OCI-M2 (cell line): ENCODE data around the gene CELSR3.

Source experiments
- DNase-seq: peaks from one replicate; lab custom pipeline; 2025; ENCODE audit not compliant: unreplicated experiment; lab: John Stamatoyannopoulos, UW

CELSR3 gene

DNA sequence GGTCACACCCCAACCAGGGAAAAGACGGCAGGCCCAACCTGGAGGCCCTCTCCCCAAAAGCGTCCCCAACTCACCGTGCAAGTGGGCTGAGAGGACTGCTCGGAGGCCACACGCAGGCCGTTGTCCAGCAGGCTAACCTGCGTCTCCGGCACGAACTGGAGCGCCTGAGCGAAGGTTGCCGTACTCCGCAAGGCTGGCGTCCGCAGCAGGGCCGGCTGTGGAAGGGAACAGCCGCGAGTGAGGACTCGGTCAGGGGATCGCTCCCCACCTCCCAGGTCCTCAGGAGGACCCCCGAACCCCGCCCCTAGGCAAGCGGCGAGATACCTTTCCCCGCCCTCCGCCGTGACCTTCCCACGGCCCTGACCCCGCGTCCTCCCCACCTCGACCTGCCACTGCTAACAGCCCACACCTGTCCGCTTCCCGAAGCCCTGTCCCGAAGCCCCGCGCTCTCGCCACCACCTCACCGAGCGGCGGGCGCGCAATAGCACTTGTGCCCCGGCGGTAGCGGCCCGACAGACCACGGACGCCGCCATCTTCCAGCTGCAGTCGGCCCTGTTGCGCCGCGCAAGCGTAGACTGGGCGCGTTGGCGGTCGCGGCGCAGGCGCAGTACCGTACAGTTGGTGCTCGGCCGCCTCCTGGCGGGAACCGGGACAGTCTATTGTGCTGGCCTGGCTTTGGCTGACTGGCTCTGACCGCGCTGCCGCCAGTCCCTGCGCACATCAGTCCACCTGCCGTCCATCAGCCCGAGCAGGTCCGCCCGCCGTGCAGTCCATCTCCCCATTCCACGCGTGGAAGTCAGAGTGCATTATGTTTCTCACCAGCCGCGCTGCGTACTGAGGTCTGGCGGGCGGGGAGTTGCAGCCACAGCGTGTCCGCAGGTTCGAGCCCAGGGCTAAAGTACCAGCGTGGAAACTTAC lies 53.3 kb downstream of the CELSR3 start, which contains the start of gene UQCRC1:
Gene UQCRC1 (minus strand): TSS at position 559 of the 918 bp plus-strand sequence. CDS start 26 bp downstream, at position 533.
- peak; percentile 32 for DNase-seq

DNA sequence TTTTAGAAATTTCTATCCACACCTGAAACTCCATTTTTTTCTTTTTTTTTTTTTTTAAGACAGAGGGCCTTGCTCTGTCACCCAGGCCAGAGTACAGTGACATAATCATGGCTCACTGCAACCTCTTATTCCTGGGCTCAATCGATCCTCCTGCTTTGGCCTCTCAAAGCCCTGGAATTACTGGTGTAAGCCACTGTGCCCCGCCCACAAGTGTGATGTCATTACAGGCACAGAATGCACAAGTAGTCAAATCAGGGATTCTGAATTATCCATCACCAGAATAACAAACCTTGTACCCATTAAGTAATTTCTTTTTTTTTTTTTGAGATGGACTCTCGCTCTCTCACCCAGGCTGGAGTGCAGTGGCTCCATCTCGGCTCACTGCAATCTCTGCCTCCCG lies 55.2 kb downstream of the CELSR3 start:
- DNase-seq, result no peak

- DNase-seq, result no peak
Measured at GRCh38 chr3:48601622-48601994, 61.1 kb downstream of the CELSR3 start.

GRCh38 chr3:48600711-48601621 lies 61.7 kb downstream of the CELSR3 start:
- no peak for DNase-seq

DNA sequence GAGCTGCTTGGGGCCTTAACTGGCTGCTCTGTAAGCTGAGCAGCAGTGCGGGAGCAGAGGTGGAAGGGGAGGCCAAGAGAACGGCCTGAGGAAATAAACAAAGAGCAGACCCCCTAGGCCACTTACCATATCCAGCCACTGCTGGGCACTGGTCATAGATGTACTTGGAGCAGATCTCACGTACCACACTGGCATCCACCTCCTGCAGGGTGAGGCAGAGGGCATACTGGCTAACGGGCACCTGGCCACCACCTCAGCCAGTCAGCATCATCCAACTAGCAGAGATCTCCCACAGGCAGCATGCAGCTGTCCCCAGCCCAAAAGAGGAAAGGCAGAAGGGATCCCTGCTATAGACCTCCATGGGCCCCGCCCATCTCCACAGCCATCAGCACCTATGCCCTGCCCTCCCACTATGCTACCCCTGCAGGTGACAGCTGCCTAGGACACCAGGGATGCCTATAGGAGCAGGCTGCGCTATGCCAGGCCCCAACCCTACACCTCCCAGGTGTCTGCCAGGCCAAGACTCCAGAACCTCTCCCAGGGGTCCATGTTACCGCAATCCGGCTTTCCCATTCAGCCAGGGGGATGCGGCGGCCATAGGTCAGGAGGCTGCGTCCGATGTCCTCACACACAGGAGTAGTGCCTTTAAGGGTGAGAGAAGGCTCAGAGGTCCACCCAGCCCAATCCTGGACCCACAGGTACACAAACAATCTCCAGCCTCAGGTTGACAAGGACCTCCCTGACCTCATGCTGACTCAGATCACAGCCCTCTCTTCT lies 63.0 kb downstream of the CELSR3 start:
- DNase-seq, result no peak

DNA sequence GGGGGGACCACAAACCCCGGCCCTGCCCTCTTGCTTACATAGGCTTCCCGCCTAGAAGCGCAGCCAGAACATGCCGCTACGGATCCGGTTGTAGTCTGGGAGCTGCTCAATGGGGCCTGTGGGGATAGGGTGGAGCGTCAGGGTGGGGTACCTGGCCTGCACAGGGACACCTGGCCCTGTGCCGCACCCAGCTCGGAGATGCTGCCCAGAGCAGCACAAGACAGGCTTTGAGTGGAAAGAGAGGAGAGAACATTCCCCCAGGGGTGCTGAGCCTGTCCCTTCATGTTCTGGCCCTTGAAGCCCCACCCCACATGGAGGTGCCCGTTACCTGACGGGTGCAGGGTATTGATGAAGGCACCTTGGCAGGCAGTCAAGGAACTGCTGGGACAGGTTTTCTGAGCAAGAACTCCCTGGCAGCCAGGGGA lies 63.6 kb downstream of the CELSR3 start:
- DNase-seq, result no peak

DNA sequence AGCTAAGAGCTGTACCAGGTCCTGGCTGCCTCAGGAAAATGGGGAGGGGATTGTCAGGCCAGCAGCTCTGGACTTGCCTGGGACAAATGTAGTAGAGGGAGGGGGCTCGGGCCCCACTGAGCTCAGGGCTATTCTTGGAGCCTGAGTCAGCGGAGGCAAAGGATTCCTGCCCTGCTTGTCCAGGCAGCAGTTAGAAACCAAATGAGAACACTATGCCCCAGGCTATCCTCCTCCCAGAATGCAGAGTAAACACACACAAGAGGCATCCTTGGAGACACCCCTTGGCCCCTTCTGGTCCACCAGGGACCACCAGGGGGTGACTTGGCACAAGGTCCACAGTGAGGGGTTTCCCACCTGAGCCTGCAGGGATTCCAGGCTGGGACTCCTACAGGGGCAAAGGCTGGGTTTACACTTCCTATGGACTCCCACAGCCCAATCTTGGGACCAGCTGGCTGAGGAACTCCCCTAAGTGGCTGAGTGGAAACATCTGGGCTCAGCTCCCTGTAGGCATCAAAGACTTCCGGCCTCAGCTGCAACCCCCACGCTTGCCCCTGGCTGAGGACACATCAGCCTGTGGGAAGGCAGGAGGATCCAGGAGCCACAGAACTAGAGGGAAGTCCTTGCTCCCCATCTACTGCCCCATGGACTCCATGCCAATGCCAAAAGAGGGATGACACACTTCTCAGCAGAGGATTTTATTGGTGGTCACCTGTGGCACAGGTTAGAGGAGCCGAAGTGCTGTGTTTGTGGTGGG lies 64.2 kb downstream of the CELSR3 start:
- no peak for DNase-seq

DNA sequence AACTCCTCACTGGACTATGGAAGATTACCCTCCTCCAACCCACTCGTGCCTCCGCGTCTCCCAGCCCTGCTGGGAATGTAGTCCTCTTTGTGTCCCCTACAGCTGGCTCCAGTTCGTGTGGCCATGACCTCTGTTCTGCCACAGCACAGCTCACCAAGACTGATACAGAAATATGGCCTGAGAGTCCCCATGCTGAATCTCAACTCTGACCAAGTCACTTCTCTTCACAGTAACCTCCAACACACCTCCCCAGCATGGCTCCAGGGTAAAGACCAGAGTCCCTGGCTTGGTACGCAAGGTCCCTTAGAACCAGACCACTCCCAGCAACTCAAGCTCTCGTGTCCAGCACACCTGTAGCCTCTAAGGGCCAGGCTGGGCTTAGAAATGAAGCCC lies 65.3 kb downstream of the CELSR3 start:
- DNase-seq, result no peak

GRCh38 chr3:48596676-48597407 lies 65.8 kb downstream of the CELSR3 start:
- no peak for DNase-seq

GRCh38 chr3:48596157-48596556 lies 66.5 kb downstream of the CELSR3 start:
- no peak for DNase-seq

DNA sequence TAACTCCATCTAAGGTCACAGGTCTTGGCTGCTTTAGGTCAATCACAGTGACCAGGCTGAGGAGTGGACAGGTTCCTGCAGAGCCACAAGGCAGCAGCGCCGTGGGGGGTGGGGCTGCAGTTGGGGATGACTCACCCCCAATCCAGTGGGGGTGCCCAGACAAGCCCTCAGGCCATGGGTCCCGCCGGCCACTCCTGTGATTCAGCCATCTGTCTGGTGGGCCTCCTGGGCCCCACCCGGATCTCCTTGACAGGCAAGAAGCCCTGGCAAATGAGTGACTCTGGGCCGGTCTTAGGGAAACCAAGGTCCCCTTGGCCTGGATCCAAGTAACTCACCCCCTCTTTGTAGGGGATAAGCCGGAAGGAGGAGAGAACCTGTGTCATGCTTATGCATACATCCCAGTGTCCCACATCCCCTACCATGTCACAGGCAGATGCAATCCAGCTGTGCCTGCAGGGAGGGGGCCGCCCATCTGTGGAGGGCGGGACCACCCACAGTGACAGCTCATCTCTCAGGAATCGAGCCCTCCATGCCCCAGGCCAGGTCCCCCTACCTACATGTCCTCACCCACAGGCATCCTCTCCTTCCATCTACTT lies 67.1 kb downstream of the CELSR3 start:
- no peak for DNase-seq

GRCh38 chr3:48595075-48595525 lies 67.6 kb downstream of the CELSR3 start, which contains the start of gene COL7A1:
TSS of gene COL7A1 (minus strand) at chr3:48595329. CDS start at chr3:48595159, 170 bp downstream.
- no peak for DNase-seq

GRCh38 chr3:48594417-48595049 lies 68.2 kb downstream of the CELSR3 start:
- DNase-seq, result no peak

- no peak for DNase-seq
Measured at GRCh38 chr3:48593337-48593736, 69.3 kb downstream of the CELSR3 start.

- no peak for DNase-seq
Measured at GRCh38 chr3:48592519-48593087, 70.1 kb downstream of the CELSR3 start.

- DNase-seq, result no peak
Measured at GRCh38 chr3:48591886-48592518, 70.7 kb downstream of the CELSR3 start.

GRCh38 chr3:48591436-48591835 lies 71.2 kb downstream of the CELSR3 start:
- no peak for DNase-seq

GRCh38 chr3:48588230-48588629 lies 74.5 kb downstream of the CELSR3 start:
- DNase-seq, result no peak
